AG09319 (cell line): ENCODE measurements around the gene OSBP2.

Experiments used
- DNase-seq: peaks from one replicate; pipeline ENCODE4 v3.0.0-alpha.2; 2010; ENCODE audit warnings: low read depth; ENCODE audit errors: extremely low read depth
- TF ChIP-seq, protein P1 (sequence below): IDR thresholded peaks from 2 replicates; pipeline ENCODE4 v1.5.1; 2011; ENCODE audit warnings: low read depth, mild to moderate bottlenecking, inconsistent platforms, low read length, moderate library complexity

Gene OSBP2

DNA sequence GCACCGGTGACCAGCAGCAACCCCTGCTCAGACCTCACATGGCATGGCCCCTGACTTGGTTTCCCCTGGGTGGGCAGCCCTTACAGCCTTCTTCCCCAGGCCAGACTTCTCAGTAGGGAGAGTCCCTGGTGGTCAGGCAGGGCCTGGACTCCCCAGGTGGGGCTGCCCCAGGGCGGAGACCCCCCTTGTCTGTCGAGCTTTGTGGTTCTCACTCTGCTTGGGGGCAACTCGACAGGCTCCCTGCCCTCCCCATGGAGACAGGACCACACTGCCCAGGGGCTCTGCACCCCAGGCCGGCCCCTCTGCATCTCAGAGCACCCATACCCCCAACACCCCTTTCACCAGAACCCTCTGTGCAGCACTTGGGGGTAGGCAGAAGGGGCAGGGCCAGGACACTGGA is 186.2 kb downstream of the OSBP2 start:
- TF ChIP-seq, protein P1, sequence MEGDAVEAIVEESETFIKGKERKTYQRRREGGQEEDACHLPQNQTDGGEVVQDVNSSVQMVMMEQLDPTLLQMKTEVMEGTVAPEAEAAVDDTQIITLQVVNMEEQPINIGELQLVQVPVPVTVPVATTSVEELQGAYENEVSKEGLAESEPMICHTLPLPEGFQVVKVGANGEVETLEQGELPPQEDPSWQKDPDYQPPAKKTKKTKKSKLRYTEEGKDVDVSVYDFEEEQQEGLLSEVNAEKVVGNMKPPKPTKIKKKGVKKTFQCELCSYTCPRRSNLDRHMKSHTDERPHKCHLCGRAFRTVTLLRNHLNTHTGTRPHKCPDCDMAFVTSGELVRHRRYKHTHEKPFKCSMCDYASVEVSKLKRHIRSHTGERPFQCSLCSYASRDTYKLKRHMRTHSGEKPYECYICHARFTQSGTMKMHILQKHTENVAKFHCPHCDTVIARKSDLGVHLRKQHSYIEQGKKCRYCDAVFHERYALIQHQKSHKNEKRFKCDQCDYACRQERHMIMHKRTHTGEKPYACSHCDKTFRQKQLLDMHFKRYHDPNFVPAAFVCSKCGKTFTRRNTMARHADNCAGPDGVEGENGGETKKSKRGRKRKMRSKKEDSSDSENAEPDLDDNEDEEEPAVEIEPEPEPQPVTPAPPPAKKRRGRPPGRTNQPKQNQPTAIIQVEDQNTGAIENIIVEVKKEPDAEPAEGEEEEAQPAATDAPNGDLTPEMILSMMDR = no peak
- no peak for DNase-seq

DNA sequence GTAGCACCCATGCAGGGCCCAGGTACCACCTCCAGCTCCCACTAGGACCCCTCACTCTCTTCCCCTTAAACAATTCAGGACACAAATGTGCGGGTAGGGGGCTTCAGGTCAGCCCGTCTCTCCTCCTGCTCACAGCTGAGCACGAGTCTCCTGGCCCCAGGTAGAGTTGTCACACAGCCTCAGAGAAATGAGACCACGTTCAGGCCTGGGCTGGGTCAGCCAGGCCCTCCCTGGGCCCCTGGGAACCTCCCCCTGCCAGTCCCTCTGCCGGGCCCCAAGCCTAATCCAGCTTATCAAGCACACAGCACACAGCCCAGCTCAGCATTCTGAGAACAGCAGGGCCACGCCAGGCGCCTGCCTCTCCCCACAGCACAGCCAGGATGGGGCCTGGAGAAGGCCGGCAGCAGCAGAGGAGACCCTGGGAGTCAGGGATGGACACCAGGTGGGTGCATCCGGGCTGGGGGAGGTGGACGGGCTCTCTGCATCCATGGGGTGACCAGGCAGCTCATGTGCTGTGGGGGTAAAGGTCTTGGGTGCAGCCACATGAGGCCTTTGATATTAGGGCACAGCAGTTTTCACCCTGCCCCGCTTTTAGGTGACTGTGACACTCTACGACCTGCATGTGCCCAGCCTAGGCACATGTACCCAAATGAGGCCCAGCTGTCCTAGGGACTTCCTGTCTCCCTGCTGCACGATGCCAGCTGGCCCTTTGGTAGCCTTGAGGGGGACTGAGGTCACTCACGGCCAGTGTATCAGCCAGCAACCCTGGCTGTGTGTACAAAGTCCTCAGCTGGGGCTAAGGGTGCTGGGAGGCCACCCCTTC is 186.9 kb downstream of the OSBP2 start:
- no peak for DNase-seq
- TF ChIP-seq, protein P1 = no peak

DNA sequence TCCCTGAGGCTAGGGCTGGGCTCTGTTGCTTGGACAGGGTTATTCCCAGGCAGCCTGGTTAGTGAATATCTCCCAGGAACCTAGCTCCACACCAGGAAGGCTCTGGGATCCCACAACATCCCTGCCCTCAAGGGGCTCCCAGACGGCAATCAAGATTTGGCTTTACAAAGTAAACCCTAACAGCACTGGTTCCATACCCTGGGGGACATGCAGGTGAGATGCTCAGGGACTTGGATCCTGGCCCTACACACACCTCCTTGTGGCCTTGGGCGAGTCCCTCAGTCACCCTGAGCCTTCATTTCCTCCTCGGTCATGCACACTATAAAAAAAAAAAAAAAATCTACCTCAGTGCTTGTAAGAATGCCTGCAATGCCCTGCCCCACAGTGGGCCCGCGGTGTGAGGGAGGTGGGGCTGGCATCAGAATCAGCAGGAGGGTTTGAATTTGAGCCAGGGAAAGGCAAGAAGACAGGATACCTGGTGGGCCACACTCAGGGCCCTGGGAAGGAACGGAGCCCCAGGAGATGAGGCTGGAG is 187.6 kb downstream of the OSBP2 start:
- TF ChIP-seq, protein P1 = no peak
- DNase-seq = no peak

DNA sequence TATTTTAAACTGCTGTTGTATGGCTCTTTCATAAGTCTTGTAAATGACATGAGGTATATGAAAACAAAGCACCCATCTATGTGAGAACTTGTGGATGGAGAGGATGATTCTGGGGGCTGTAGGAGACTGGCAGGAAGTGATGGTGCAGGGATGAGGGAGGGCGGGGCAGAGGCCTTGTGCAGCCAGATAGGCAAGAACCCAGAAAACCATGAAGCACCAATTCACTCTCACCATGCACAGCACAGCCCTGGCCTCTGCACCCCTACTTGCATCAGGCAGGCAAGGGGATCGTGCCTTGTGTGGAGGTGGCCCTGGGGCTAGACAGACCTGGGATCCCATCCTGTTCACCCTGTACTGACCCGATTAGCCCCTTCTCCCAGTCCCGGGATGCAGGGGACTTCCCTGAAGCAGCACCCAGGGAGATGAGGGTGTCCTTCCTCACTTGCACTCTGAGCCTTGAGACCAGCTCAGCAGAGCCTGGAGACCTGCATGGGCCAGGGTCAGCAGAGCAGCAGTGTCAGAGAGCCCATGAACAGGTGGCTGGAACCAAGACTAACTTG is 188.4 kb downstream of the OSBP2 start:
- TF ChIP-seq, protein P1 = no peak
- DNase-seq = no peak

DNA sequence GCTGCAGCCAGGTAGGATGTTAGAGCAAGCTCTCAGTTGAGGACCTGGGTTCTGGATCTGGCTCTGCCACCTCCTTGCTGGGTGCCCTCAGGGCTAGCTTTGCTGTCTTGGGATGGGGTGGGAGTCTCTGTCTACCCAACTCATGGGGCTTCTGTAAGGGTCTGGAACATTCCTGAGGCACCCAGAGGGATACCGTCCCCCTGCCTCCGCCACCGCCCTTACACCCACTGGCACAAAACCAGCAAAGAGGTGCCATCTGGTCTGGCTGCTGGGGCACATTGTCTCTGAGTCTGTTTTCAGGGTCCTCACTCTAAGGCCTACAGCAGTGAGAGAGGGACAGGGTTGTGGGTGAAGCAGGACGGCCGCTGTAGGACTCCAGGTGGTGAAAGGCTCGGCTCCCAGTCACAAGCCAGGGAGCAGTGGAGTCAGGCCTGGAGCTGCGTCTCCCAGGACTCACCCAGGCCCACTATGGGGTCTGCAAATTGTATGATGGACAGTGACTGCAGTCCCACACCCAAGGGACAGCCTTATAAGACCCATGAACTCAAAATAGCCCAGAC is 189.0 kb downstream of the OSBP2 start:
- no peak for DNase-seq
- TF ChIP-seq, protein P1 = no peak

DNA sequence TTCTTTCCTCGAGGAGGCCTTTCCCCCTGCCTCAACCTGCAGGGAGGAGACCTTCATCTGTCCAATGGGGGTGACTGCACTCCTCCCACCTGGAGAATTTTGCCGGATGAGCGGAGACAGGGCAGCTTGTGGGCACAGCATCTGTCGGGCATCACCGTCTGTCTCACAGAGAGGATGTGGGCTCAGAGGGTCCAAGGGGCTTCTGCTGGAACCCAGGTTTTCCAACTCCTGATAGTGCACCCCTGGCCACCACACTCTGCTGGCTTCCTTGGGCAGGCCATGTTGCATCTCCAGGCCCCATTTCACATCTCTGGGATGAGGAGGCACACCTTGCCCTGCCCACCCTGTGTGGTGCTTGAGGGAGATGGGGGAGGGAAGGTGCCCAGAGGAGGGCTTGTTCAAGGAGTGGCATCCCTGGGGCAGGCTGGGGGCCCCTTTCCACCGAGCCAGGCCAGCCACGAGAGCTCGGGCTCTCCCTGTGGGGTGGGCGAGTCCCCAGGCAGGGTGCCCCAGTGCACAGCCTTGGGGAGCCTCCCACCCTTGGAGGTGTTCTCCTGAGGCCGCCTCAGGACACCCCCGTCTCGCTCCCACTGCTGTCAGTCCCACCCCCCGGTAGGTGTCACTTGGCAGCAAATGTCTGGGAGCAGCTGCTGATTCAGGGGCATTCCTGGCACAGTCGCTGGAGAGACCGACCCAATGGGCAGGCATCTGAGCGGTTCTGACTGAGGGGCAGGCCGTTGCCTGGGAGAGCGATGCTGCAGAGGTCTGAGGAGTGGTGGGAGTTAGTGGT is 189.7 kb downstream of the OSBP2 start:
- TF ChIP-seq, protein P1 = no peak

DNA sequence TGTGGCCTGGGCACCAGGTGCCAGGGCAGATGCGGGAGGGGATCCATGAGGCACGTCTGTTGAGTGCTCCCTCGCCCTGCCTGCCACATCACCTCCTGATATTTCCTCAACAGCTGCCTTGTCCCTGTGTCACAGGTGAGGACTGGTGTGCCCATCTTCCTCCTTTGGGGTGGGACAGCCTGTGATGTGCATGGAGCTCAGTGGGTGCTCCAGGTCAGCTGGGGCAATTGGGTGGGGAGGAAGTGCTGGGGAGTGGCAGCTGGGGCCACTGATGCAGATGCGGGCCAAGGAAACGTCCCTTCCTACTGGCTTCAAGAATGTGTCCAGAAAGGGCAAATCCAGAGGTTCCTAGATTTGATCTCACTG is 190.3 kb downstream of the OSBP2 start:
- TF ChIP-seq, protein P1 = no peak
- no peak for DNase-seq

More for the DNA sequence above, 189.7 kb downstream of the OSBP2 start:
- DNase-seq = no peak
